Measurements from ENCODE around the gene ARL15.

GRCh38 chr5:54344653-54345052, 34.3 kb upstream of the ARL15 start:
- TF ChIP-seq CTCF (conservative IDR thresholded peaks at IDR 0.05; ENCODE audit: low read depth, low read length) (no peak), POLR2A (IDR thresholded peaks at IDR 0.05; ENCODE audit: low read depth, low read length) (no peak), MXI1 (IDR thresholded peaks at IDR 0.05; ENCODE audit: borderline replicate concordance, low read depth, low read length) (no peak), FOS (IDR thresholded peaks at IDR 0.05; ENCODE audit: low read depth, low read length) (no peak), RAD21 (IDR thresholded peaks at IDR 0.05; ENCODE audit: low read length) (no peak), CEBPB (IDR thresholded peaks at IDR 0.05; ENCODE audit: low read depth, low read length) (no peak)
- TF ChIP-seq, protein P1, sequence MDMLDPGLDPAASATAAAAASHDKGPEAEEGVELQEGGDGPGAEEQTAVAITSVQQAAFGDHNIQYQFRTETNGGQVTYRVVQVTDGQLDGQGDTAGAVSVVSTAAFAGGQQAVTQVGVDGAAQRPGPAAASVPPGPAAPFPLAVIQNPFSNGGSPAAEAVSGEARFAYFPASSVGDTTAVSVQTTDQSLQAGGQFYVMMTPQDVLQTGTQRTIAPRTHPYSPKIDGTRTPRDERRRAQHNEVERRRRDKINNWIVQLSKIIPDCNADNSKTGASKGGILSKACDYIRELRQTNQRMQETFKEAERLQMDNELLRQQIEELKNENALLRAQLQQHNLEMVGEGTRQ (IDR thresholded peaks at IDR 0.05; ENCODE audit: low read depth, low read length), result no peak
